ENCODE data around the gene GPC4. TPM values are rescaled to one million over a fixed set of nuclear protein-coding genes. Genes with fewer than 3 reads are reported as not detected.

GPC4 gene
- polyA plus RNA-seq, 2 of the 4 experiments (the other 2 are of a cell fraction) = 0.01 to 0.03 TPM

- FAIRE-seq (no peak), DNase-seq (ENCODE audit: low read depth in 1 of 2, low spot score in 1 of 2) (no peak), ATAC-seq (no peak)
- Histone ChIP-seq H3K9me3 (no peaks in the 10 kb centered on the region), H3K4me2 (no peak overlapping the region), H3K27ac (no peak overlapping the region), H3K4me3 (no peak overlapping the region), H3K4me1 (no peaks in the 10 kb centered on the region)
- TF ChIP-seq PHF8 (IDR thresholded peaks at IDR 0.05; ENCODE audit: borderline replicate concordance, low read depth) (no peak), CHD2 (IDR thresholded peaks at IDR 0.05; ENCODE audit: low read length, partially characterized antibody) (no peak), EHMT2 (IDR thresholded peaks at IDR 0.05; ENCODE audit: low read depth) (no peak), POLR2AphosphoS2 (conservative IDR thresholded peaks at IDR 0.05; ENCODE audit: low read length) (no peak), CHD4 (IDR thresholded peaks at IDR 0.05; ENCODE audit: borderline replicate concordance) (no peak), KDM1A (IDR thresholded peaks at IDR 0.05; ENCODE audit: low read depth) (no peak), EHF (CRISPR knock-in tag; IDR thresholded peaks at IDR 0.05) (no peak), RAD21 (conservative IDR thresholded peaks at IDR 0.05 in 1 of 2, IDR thresholded peaks at IDR 0.05 in 1 of 2) (no peak), REST (IDR thresholded peaks at IDR 0.05) (no peak), SREBF2 (IDR thresholded peaks at IDR 0.05) (no peak), EP300 (IDR thresholded peaks at IDR 0.05) (no peak), RNF2 (IDR thresholded peaks at IDR 0.05; ENCODE audit: borderline replicate concordance, low read depth) (no peak), CBX8 (IDR thresholded peaks at IDR 0.05) (no peak), HOXB5 (CRISPR knock-in tag; IDR thresholded peaks at IDR 0.05) (no peak), FOXS1 (CRISPR knock-in tag; IDR thresholded peaks at IDR 0.05) (no peak), HOXA7 (CRISPR knock-in tag; IDR thresholded peaks at IDR 0.05) (no peak)
- POLR2A ChIA-PET = no interaction called here
- CTCF ChIA-PET = no interaction called here
- WGBS (ENCODE audit: missing lambda C conversion rate) = 13% methylated on average over 7 of the region's 7 CpGs
Measured at GRCh38 chrX:133375615-133376340, 39.5 kb downstream of the GPC4 start.

- H3K4me3 ChIP-seq = no peak overlapping the region
- WGBS (ENCODE audit: missing lambda C conversion rate) = 0% methylated on average over 2 of the region's 2 CpGs
- CTCF ChIA-PET = no interaction called here
- TF ChIP-seq RNF2 (IDR thresholded peaks at IDR 0.05; ENCODE audit: borderline replicate concordance, low read depth) (no peak), ELK1 (IDR thresholded peaks at IDR 0.05; ENCODE audit: low read depth, low read length) (no peak), BCL3 (IDR thresholded peaks at IDR 0.05) (no peak), FOXS1 (CRISPR knock-in tag; IDR thresholded peaks at IDR 0.05) (no peak), ZNF302 (CRISPR knock-in tag; IDR thresholded peaks at IDR 0.05) (no peak), KDM1A (IDR thresholded peaks at IDR 0.05; ENCODE audit: low read depth) (no peak), PBX3 (IDR thresholded peaks at IDR 0.05) (no peak), TFCP2L1 (CRISPR knock-in tag; IDR thresholded peaks at IDR 0.05) (no peak), HDAC2 (IDR thresholded peaks at IDR 0.05) (no peak), EHMT2 (IDR thresholded peaks at IDR 0.05; ENCODE audit: low read depth) (no peak), FOSL2 (IDR thresholded peaks at IDR 0.05) (no peak), FOSL2 (CRISPR knock-in tag; IDR thresholded peaks at IDR 0.05) (no peak), HES2 (IDR thresholded peaks at IDR 0.05) (no peak)
- H3K4me2 ChIP-seq = no peak overlapping the region
- H3K9me3 ChIP-seq = no peaks in the 10 kb centered on the region
- DNase-seq (ENCODE audit: low read depth in 1 of 2, low spot score in 1 of 2) (no peak), FAIRE-seq (no peak), ATAC-seq (no peak)
- H3K4me1 ChIP-seq = no peaks in the 10 kb centered on the region
- POLR2A ChIA-PET = no interaction called here
- H3K27ac ChIP-seq = no peak overlapping the region
Measured at GRCh38 chrX:133374874-133375387, 40.4 kb downstream of the GPC4 start.

Measured in A549 (cell line).